Breast epithelium (tissue), 3 donors: ENCODE data around the gene SCLY.

ENCODE experiments used
- POLR2AphosphoS5 ChIP-seq, 3 donors: sonication (generic); formaldehyde crosslinking; IDR thresholded peaks; one replicate each; pipeline ENCODE4 v1.6.1; 2017; ENCODE audit warnings: antibody characterized with exemption in 3 of 3
- TF ChIP-seq, protein P1 (sequence below), 3 donors: fragments of 450-650 bp; IDR thresholded peaks; one replicate each; pipeline ENCODE4 v1.5.1; 2016 to 2017; ENCODE audit warnings: antibody characterized with exemption in 3 of 3, mild to moderate bottlenecking in 3 of 3, moderate library complexity in 3 of 3

DNA sequence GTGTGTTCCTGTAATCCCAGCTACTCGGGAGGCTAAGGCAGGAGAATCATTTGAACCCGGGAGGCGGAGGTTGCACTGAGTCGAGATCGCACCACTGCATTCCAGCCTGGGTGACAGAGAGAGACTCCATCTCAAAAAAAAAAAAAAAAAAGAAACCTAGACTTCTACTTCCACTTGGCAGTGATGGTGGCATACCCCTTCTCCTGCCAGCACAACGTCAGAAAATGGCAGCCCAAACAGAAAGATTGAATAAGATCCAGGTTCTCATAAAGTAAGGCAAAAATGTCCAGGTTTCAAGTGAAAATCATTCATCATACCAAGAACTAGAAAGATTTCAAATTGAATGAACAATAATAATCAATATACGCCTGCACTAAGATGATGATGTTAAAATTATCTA lies 24.0 kb downstream of the SCLY start:
- no peak for TF ChIP-seq POLR2AphosphoS5 (IDR thresholded peaks at IDR 0.05)
- TF ChIP-seq, protein P1, sequence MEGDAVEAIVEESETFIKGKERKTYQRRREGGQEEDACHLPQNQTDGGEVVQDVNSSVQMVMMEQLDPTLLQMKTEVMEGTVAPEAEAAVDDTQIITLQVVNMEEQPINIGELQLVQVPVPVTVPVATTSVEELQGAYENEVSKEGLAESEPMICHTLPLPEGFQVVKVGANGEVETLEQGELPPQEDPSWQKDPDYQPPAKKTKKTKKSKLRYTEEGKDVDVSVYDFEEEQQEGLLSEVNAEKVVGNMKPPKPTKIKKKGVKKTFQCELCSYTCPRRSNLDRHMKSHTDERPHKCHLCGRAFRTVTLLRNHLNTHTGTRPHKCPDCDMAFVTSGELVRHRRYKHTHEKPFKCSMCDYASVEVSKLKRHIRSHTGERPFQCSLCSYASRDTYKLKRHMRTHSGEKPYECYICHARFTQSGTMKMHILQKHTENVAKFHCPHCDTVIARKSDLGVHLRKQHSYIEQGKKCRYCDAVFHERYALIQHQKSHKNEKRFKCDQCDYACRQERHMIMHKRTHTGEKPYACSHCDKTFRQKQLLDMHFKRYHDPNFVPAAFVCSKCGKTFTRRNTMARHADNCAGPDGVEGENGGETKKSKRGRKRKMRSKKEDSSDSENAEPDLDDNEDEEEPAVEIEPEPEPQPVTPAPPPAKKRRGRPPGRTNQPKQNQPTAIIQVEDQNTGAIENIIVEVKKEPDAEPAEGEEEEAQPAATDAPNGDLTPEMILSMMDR (IDR thresholded peaks at IDR 0.05): no peak
